ENCODE measurements around the gene PLPPR4.

DNA sequence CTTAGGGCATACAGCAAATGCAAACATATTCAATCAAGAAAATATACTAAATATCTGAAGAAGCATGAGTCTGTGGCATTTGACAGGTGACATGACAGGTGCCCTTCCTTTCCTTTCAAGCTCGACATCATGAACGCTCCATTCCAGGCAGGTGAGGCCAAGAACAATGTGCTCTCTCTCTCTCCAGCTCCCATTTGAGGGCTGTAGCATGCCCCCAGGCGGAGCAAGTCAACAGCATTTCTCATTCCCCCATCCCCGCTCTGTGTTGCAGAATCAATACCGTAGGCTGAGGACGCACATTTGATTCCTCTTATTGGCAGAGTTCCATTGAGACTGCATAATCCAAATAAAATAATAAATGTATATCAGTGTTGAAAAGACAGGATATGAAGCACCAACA, 24.6 kb upstream of the PLPPR4 start:
- TF ChIP-seq HNF4G (IDR thresholded peaks at IDR 0.05), result no peak
- no peak for TF ChIP-seq JUND (IDR thresholded peaks at IDR 0.05)
- TF ChIP-seq GABPA (IDR thresholded peaks at IDR 0.05 in 1 of 2, conservative IDR thresholded peaks at IDR 0.05 in 1 of 2), result no peak
- TF ChIP-seq, protein P1, sequence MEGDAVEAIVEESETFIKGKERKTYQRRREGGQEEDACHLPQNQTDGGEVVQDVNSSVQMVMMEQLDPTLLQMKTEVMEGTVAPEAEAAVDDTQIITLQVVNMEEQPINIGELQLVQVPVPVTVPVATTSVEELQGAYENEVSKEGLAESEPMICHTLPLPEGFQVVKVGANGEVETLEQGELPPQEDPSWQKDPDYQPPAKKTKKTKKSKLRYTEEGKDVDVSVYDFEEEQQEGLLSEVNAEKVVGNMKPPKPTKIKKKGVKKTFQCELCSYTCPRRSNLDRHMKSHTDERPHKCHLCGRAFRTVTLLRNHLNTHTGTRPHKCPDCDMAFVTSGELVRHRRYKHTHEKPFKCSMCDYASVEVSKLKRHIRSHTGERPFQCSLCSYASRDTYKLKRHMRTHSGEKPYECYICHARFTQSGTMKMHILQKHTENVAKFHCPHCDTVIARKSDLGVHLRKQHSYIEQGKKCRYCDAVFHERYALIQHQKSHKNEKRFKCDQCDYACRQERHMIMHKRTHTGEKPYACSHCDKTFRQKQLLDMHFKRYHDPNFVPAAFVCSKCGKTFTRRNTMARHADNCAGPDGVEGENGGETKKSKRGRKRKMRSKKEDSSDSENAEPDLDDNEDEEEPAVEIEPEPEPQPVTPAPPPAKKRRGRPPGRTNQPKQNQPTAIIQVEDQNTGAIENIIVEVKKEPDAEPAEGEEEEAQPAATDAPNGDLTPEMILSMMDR (IDR thresholded peaks at IDR 0.05; ENCODE audit: low read depth, low read length, missing input control), result no peak
- TF ChIP-seq, protein P2, sequence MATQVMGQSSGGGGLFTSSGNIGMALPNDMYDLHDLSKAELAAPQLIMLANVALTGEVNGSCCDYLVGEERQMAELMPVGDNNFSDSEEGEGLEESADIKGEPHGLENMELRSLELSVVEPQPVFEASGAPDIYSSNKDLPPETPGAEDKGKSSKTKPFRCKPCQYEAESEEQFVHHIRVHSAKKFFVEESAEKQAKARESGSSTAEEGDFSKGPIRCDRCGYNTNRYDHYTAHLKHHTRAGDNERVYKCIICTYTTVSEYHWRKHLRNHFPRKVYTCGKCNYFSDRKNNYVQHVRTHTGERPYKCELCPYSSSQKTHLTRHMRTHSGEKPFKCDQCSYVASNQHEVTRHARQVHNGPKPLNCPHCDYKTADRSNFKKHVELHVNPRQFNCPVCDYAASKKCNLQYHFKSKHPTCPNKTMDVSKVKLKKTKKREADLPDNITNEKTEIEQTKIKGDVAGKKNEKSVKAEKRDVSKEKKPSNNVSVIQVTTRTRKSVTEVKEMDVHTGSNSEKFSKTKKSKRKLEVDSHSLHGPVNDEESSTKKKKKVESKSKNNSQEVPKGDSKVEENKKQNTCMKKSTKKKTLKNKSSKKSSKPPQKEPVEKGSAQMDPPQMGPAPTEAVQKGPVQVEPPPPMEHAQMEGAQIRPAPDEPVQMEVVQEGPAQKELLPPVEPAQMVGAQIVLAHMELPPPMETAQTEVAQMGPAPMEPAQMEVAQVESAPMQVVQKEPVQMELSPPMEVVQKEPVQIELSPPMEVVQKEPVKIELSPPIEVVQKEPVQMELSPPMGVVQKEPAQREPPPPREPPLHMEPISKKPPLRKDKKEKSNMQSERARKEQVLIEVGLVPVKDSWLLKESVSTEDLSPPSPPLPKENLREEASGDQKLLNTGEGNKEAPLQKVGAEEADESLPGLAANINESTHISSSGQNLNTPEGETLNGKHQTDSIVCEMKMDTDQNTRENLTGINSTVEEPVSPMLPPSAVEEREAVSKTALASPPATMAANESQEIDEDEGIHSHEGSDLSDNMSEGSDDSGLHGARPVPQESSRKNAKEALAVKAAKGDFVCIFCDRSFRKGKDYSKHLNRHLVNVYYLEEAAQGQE (IDR thresholded peaks at IDR 0.05), result no peak
- TF ChIP-seq, protein P3, sequence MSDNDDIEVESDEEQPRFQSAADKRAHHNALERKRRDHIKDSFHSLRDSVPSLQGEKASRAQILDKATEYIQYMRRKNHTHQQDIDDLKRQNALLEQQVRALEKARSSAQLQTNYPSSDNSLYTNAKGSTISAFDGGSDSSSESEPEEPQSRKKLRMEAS (IDR thresholded peaks at IDR 0.05), result no peak
- no peak for TF ChIP-seq RAD21 (IDR thresholded peaks at IDR 0.05)
- TF ChIP-seq YY1 (IDR thresholded peaks at IDR 0.05), result no peak
- no peak for TF ChIP-seq SP1 (IDR thresholded peaks at IDR 0.05)
- TF ChIP-seq FOXA1 (IDR thresholded peaks at IDR 0.05), result no peak
- TF ChIP-seq TAF1 (conservative IDR thresholded peaks at IDR 0.05), result no peak
- TF ChIP-seq RXRA (IDR thresholded peaks at IDR 0.05), result no peak
- TF ChIP-seq EGR1 (IDR thresholded peaks at IDR 0.05; ENCODE audit: low read depth in 2 of 2), result no peak
- TF ChIP-seq, protein P4, sequence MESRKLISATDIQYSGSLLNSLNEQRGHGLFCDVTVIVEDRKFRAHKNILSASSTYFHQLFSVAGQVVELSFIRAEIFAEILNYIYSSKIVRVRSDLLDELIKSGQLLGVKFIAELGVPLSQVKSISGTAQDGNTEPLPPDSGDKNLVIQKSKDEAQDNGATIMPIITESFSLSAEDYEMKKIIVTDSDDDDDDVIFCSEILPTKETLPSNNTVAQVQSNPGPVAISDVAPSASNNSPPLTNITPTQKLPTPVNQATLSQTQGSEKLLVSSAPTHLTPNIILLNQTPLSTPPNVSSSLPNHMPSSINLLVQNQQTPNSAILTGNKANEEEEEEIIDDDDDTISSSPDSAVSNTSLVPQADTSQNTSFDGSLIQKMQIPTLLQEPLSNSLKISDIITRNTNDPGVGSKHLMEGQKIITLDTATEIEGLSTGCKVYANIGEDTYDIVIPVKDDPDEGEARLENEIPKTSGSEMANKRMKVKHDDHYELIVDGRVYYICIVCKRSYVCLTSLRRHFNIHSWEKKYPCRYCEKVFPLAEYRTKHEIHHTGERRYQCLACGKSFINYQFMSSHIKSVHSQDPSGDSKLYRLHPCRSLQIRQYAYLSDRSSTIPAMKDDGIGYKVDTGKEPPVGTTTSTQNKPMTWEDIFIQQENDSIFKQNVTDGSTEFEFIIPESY (IDR thresholded peaks at IDR 0.05), result no peak

All from liver (tissue), 3 donors.